Activated naive CD4-positive, alpha-beta T cell treated with Interleukin-2 at 50 U/mL for 16 hours (primary cell): ENCODE measurements around the gene HLX.

Experiments used
- DNase-seq: peaks from one replicate; pipeline ENCODE4 v3.0.0-alpha.2; 2020

The HLX gene

DNA sequence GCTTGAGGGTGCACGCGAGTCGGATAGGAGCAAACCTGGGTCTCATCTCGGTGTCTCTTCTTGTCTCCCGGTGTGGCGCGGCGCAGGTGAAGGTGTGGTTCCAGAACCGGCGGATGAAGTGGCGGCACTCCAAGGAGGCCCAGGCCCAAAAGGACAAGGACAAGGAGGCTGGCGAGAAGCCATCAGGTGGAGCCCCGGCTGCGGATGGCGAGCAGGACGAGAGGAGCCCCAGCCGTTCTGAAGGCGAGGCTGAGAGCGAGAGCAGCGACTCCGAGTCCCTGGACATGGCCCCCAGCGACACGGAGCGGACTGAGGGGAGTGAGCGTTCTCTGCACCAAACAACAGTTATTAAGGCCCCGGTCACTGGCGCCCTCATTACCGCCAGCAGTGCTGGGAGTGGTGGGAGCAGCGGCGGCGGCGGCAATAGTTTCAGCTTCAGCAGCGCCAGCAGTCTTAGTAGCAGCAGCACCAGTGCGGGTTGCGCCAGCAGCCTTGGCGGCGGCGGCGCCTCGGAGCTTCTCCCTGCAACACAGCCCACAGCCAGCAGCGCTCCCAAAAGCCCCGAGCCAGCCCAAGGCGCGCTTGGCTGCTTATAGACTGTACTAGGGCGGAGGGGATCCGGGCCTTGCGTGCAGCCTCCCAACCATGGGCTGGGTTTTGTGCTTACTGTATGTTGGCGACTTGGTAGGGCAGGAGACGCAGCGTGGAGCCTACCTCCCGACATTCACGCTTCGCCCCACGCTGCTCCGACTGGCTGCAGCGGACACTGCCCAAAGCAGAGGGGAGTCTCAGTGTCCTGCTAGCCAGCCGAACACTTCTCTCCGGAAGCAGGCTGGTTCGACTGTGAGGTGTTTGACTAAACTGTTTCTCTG lies 5.1 kb downstream of the HLX start:
- no peak for DNase-seq

DNA sequence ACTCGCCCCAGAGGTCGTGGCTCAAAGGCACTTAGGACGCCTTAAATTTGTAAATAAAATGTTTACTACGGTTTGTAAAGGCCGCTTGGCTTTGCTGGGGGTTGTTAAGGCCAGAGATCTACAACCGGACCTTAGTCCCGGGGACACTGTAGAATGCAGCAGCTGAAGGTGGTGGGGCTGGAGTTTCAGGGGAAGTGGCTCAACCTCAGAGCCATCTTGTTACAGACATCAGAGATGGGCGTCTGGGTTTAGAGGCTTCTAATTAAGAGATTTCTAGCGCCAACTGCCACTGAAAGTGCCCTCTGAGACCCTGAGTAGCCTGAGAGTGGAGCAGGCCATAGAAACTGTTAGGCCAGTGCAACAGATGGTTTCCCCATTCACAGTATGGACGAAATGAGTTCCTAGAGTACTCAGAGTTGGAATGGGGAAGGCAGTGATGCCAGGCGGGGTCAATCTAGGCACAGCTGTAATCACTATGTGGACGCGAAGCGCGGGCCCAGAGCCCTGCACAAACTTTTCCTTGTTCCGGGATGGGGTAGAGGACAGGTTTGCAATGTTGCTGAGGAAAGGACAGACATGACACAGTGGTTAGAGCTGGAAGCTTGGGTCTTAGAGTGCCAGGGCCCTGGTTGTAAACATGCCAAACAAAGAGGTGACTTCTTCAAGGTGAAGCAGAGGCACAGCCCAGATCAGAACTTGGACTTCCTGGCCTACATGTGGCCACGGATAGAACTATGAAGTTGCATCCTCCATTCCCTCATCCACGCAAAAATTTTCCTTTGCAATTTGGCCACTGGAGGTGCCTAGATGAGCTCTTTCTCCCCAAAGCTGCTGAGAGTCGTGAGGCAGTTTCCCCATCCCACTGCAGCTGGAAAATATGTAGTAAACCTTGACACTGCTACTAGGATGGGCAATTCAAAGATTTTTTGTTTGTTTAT lies 6.0 kb downstream of the HLX start:
- DNase-seq = no peak

DNA sequence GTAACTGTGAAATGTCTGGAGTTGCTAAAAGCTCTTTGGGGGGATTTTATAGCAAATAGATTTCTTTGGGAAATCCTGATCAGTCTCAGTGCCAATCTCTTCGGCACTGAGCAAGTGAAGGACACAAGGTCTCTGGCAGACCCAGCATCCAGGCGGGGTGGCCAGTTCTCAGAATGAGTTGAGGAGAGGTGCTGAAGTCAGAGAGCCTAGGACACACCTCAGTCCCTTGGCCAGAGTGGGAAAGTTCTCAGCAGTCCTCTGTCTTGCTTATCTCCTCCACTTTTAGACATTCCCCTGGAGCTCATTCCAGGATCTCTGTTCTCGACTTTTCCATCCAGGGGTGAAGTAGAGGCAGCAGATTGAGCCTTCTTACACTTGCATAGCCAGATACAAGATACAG lies 6.7 kb downstream of the HLX start:
- no peak for DNase-seq

DNA sequence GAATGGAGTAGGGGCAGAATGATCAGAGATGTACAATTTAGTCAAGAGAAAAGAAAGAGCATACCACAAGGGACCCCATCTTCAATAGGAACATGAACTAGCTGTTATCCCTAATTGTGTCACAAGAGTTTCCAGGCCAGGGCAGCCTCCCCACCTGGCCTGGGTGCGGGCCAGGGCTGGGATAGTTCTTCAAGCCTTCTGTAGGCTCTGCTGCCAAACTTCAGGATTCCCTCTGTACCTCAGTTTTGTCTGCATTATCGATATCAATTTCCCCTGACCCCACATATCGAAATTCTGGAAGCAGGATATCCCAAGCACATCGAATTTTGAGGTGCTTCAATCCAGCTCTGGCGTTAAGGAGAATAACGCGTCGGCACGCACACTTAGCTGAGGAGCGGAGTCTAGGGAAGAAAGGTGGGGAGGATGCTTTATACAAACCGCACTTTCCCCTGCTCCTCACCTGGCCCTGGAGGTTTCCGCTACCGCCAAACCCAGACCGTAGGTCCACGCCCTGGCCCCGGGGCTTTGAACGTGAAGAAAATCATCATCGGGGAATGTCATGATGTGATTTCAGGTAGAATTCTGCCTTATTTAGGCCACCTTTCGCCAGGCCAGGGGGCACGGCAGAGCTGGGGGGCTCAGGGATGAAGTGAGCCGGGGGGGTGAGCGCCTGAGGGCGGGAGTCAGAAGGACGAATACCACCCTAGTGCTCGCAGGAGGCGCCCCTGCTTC lies 7.4 kb downstream of the HLX start:
- no peak for DNase-seq

DNA sequence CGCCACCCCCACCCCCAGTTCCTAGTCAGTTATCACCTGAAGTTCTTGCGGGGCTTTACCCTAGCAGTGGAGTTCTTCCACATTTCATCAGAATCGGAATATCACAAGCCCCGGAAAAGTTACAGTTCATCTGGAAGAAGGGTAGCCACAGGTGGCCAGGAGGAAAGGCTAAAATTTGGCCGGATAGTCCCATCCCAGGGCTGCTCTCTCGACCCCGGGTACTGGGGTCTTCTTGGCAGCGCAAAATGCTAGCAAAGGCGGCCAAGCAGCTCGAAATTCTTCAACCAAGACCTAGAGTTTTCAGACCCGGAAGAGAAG lies 7.9 kb downstream of the HLX start:
- DNase-seq = no peak

DNA sequence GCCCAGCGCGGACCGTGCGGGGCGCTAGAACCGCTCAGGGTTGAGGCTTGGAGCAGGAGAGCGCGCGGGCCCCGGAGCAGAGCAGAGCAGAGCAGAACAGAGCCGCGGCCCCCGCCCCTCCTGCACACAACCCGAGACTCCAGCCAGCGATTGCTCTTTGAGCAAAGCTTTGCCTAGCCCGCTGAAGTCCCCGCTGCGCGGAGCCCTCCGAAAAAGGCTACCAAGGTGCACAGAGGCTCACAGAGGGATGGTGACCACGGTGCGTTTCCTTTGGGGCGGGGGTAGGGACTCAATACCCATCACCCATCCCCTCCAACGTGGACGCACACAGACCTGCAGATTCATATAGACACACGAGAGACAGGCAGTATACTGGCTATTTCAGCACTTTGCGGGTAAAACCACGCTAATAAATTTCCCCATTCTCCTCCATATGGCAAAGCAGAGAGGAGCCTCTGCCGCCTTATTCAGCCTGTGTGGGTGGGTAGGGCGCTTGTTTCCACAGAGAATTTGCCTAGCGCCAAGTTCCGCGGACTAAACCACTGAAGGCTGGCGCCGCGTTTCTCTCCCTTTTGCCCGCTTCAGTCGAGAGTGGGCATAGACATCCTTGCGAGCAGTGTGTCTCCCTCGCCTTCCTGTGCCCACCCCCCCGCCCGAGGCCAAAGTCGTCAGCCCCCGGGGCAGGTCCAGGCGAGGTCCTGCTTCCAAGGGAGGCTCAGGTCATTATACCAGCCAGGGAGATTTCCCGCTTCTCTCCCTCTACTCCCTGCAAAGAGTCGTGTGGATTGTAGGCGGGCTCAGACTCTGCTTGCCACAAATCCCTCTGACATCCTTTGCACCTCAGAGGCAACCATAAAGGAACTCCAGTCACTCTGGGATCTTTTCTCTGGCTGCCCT lies 8.5 kb downstream of the HLX start:
- no peak for DNase-seq

DNA sequence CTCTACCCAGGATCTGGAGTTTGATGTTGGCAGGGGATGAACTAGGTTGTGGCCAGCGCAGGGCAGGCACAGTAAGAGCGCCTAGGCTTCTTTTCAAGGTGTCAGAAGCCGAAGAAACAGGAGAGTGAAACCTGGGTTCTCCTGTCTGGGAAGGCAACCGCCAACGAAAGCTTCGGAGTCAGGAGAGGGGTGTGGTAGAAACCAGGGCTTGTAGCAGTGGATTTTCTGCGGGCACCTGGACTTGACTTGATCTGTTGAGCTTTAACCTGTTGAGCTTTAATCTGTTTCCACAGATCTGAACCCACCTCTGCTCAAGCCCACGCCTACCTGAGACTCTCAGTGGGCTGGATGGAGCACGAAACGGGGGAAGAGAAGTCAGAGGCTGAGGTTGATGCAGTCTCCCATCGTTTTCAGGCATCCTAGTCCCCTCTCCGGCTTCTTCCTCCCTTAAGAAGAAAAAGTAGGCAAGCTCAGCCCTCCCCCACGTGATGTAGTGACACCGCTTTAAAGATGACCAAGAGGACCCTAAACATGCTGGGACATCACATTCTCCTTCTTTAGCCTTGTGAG lies 9.3 kb downstream of the HLX start:
- no peak for DNase-seq

DNA sequence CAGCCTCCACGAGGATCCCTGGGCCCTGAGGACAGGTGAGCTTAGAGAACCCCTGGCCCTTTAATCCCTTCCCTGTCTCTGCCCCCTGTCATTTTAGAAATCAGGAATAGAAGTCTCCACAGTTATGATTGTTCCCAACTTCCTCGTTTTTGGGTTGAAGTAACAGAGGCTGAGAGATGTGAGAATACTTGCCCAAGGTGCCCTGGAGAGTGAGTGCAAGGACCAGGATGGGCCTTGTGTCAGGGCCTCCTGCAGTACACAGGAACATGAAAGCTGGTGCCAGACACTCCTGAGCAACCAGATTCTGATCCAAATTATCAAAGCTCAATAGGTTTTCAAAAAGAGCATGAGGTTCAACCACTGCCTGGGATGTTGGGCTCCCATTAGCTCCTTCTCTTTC lies 10.1 kb downstream of the HLX start:
- DNase-seq = no peak

DNA sequence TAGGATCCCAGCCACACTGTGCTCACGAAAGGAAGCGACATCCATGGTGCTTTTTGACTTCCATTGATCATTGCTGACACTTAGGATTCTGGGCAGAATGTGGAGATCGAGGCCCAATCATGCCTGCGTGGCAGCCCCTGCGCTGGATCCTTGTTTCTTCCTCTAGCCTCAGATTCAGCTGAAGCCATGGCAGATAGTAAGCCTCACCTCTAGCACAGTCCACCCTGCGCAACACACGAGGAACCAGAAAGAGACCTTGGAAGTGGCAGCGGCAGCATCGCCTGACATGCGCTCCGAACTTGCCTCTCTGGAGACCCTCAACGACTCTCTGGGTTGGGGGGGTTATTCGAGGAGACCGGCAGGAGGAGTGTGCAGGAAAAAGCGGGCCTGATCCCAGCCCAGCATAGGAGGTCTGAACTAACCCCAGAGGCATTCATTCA lies 10.6 kb downstream of the HLX start:
- DNase-seq = no peak

DNA sequence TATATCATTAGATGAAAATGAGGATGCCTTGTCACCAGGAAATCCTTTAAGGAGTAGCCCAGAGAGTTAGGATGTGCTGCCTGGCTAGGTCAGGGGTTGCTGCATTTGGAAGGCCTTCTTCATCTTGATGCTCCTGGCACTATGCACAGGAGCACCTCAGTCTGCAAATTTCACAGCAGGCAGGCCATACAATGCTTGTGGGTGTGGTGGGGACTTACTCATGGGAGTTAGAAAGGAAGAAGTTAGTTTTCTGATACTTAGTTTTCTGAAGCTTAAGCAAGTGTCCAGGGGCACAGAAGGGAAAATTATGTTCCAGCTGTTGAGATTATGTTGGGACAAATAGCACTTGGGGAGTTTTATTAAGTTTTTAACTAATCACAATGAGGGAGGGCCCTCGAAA lies 11.4 kb downstream of the HLX start:
- no peak for DNase-seq

DNA sequence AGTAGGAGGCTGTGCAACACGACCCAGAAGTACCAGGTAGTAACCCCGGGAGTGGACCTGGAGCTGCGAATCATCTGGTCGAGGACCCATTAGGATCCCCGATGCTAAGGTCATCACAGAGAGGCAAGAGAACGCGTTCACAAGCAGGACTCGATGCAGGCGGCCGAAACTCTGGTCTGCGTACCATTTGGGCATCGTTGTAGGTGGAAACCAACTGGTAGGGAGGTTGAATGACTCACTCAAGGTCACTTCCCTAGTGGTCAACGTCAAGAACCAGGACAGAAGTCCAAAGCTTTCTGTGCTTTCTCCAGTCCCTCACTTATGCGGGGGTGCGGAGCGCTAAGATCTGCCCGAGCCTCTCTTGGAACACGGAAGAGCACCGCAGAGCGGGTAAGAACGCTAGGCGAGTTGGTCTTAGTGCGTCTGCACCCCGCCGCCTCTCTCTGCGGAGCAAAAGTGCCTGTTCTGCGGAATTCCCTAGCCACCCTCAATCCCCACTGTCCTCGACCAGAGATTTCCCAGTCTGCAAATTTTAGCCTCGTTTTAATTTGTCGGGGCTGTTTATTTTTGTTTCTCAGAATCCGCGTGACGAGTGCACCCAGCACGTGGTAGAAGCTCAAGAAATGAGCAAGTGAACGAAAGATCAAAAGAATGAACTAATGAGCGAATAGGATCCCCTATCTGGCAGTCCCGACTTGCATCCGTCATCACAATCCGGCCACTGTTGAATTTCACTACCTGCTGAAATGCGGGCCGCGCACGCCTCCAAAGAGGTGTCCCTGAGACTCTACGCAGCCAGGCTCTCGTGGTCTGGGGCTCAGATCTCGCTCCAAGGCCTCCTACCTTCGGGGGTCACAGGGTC lies 12.2 kb downstream of the HLX start:
- DNase-seq = no peak

DNA sequence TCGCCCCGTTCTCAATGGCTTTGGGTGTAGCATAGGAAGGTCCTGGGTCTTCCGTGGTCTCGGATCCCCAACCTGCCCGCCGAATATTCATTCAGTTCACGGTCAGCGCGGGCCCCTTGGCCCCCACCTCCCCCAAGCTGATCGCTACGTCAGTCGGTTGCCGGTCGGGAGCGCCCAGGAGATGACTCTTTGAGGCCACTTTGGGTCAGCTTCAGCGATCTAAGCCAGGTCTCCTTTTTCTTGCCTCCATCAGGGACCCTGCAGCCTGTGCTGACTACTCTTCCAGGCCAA lies 12.8 kb downstream of the HLX start:
- DNase-seq = no peak

DNA sequence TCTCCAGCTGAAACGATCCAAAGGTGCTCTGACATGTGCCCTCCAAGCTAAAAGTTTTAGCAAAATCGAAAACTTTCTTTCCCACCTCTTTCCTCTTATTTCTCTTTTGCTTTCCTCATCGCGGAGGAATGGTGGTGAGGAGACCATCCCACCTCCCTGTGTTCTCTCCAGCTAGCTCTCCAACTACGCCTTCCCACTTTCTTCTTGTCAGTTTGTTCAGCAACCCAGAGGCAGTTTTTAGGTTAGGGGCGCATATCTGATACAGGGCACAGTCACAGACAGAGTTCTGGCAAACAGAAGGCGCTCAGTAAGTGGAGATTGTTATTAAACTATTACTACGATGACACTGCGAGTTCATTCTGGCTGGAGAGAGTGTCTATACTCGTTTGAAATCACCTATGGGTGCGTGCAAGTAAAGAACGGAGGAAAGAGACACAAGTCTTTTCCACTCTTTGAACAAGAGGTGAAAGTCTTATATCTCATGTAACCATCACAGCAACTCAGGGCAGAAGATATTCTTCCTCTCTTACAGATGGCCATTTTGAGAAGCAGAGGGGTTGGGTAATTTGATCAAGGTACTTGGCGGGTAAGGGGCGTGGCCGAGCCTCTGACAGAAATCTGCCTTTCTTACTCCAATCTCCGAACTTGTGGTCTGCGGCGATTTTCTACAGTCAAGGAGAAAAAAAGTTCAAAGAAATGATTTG lies 13.9 kb downstream of the HLX start:
- no peak for DNase-seq

DNA sequence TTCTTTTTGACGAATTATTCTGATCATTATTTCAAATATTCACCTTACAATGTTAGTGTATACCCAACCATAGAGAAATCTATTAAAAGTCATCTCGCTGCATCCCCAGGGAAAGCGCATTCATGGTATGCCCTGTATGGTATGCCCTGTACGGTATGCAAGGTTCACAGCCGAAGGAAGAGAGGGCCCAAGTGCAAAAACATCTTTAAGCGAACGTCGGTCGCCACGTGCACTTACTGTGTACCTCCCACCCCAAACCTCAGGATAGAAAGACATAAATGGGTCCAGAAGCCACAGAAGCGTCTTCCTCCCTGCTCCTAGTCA lies 14.4 kb downstream of the HLX start:
- no peak for DNase-seq

DNA sequence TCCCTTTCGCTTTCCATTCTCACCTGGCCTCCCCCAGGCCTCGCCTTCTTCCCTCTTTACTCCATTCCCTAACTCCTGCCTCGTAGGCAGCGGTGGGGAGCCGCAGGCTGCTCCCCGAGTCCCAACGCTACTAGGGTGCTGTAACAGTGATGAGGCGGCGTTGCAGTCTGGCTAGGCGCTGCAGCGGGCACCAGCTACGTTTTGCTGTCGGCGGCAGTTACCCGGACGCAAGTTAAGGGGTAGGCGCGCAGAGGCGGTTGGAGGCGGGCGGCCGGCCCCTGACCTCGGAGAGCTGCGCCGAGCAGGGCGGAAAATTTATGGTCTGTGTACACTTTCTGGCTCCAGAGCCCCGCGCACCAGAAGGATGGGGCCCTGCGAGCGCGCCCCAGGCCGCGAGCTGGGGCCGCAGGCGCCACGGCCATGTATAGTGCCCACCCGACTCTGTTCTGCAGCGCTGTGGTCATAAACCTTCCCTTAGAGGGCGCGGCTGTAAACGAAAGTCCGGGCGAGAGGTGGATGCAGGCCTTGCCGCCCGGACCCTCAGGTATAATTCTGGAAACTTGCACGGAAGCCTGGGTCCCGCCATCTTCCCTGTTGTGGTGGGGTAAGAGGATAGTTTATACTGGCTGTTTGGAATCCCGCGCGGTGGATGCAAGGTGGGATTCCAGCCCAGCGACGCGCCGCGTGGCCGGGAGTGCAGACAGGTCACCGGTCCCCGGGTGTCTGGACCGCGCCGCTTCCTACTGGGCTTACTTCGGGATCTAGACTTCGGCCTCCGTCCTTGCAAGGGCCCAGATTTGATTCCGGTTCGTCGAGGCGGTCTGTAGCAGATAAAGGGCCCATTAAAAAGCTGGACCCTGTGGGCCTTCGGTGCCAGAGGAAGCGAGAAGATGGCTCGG lies 15.0 kb downstream of the HLX start:
- DNase-seq = no peak

DNA sequence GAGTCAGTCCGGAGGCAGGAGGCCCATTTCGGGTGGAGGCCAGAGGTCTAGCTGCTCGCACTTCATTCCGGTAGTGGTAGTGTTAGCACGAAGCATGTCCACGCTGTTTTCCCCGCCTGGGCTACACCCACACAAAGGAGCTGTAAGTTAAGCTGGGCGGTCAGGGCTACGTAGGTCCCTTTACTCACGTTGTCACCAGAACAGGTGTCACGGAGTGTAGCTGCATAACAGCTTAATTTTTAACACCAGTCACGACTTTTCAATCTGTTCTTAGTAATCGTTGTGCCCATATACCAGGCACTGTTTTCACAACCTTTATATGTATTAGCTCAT lies 15.6 kb downstream of the HLX start:
- no peak for DNase-seq

DNA sequence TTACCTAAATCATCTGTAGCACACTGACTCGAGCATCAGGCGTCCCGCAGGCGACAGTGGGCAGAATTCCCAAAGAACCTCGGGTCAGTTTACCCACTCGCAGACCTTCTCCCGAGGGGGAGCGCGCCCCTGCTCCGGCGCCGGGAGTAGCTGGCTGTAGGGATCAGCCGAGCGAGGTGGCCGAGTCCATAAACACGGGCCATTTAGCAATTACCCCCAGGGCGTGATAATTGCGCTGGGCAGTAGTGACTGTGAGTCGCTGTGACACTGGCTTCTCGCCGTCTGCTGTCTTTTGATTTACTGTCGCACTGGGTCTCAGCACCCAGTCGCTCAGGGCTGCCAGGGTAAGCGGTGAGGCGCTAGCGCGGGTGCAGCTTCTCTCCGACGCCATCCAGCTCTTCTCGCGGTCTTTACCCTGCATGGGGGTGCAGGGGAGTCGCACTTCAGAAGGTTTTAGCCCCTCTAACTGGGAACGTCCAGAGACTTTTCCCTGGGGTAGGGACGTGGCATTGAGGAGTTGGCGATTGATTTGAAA lies 16.2 kb downstream of the HLX start:
- no peak for DNase-seq

DNA sequence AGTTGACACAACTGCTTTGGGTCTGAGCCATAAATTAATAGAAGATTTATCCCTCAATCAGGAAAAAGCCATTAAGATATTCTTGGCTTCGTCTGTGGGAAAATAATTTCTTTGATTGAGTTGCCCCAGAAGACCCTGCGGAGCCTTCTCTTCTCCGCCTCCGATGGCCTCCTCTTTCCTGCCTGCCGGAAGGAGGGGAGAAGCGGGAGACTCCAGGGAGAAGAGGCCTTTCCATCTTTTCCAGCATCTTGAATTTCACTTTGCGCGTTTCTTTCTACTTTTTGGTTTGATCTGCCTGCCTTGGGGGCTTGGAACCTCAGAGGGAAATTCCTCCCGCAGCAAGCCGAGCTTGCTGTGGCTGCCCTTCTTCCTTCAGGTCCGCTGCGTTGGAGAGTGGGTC lies 16.8 kb downstream of the HLX start:
- no peak for DNase-seq

DNA sequence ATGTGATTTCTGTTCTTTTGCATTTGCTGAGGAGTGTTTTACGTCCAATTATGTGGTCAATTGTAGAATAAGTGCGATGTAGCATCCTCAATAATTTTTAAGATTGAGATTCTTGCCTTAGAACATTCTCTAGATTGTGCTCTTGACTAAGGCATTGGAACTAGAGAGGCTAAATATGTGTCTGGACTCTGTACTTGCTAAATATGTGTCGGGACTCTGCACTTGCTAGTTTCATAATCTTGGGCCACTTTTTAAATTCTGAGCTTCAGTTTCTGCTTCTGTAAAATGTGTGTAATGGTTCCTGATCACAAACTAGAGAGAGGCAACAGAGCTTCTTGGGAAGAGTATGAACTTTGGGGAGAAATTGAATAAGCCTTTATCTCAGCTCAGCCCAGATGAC lies 21.6 kb downstream of the HLX start:
- DNase-seq = no peak

DNA sequence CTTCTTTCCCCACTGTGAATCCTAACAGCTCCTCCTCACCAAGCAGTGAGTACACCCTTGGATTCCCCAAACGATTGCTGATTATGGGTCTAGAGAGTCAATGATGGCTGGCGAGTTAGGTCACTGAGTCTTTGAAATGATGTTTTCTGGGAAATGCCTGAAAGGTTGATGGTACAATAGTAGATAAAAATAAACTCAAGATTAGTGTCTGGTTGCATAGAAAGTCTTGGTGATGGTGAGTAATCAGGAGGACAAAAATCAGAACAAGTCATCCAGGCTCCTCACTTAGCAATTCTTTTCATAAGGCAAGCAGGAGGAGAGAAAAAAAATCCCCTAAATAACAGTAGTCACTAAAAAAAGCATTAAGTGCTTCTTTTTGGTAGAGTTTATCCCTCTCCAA lies 22.6 kb downstream of the HLX start:
- DNase-seq = no peak
